HG02571 (cell line): ENCODE data around the gene CCDC85B.
"Not testable (repeated sequence)": the region's sequence is repeated elsewhere in the genome, so short reads cannot be mapped to it uniquely, and the experiment has no call there.

ENCODE experiments used
- ATAC-seq: cut with Tn5 transposase; IDR thresholded peaks from one replicate; pipeline ENCODE4 v1.9.1; 2021; ENCODE audit warnings: mild to moderate bottlenecking, moderate library complexity; ENCODE audit not compliant: unreplicated experiment

CCDC85B gene

DNA sequence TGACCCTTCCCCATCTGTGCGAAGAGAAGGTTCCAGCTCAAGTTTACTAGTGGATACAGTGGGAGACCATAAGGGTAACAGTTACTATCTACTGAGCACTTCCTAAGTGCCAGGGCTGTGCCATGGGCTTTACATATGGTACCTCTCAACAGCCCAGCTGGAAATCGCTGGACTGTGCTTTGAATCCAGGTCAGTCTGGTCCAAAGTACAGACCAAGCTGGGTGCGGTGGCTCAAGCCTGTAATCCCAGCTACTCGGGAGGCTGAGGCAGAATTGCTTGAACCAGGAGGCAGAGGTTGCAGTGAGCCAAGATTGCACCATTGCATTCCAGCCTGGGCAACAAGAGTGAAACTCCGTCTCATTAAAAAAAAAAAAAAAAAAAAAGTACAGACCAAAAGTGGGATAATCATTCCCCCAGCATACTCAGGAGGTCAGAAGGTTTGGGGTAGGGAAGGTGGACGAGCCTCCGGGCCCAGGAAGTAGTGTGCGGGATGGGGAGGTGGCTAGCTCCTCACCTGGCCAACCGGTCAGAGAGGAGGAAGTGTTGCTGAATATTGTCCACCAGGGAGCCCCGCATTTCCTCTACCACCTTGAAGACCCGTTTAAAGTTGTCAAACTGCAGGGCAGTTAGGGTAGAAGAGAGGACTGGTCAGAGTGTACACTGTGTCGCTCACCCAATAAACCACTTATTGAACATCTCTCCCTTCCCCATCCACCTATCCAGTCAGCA lies 4.5 kb upstream of the CCDC85B start:
- ATAC-seq = no peak

DNA sequence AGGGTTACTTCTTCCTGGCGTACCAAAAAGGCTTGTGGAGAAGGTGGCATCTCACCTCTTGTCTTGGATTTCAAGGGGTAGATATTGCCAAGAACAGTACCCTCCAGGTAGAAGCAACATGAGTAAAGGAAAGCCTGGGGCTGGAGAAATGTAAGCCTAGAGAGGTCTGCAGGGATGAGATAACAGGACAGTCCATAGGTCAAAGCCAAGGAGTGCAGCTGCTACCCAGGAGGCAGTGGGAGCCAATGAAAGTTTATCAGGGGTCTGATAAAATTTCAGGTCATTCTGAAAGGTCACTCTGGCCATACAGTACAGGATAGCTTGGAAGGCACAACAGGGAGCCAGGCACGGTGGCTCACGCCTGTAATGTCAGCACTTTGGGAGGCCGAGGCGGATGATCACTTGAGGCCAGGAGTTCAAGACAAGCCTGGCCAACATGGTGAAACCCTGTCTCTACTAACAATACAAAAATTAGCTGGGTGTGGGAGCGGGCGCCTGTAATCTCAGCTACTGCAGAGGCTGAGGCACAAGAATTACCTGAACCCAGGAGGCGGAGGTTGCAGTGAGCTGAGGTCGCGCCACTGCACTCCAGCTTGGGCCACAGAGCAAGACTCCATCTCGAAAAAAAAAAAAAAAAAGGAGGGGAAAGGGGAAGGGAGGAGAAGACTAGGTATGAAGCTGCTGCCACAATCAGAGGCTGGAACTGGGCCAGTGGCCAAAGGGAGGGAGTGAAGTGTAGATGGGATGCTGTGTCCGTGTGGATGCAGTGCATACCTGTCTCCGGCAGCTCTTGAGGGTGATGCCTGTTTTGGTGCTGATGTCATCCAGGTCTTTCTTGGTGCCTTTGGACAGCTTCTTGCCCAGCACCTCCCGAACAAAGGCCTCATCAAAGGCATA lies 3.4 kb upstream of the CCDC85B start:
- ATAC-seq = no peak

DNA sequence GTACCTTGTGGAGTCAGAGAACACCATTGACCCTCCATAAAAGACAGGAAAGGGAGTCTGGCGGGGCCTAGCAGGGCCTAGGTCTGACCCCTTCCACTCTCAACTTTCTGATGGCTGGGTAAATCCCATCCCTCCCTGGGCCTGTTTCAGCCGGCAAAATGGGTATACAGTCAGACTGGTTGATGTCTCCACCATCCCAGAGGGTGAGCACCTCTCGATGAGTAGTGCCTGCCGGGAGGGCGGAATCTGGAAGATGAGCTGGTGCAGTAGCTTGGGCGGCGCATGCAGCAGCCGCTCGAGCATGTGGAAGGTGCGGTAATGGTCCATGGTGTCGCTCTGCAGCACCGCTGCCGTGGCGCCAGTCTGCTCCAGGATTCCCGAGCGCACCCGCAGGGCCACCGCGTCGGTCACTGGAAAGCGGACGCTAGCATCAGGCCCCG lies 2.7 kb upstream of the CCDC85B start:
- ATAC-seq = no peak

GRCh38 chr11:65888163-65888814 lies 2.2 kb upstream of the CCDC85B start, which contains the start of gene FIBP:
Gene FIBP (minus strand): TSS chr11:65888471. CDS start chr11:65888418, 53 bp downstream.
- peak; percentile 40 for ATAC-seq

DNA sequence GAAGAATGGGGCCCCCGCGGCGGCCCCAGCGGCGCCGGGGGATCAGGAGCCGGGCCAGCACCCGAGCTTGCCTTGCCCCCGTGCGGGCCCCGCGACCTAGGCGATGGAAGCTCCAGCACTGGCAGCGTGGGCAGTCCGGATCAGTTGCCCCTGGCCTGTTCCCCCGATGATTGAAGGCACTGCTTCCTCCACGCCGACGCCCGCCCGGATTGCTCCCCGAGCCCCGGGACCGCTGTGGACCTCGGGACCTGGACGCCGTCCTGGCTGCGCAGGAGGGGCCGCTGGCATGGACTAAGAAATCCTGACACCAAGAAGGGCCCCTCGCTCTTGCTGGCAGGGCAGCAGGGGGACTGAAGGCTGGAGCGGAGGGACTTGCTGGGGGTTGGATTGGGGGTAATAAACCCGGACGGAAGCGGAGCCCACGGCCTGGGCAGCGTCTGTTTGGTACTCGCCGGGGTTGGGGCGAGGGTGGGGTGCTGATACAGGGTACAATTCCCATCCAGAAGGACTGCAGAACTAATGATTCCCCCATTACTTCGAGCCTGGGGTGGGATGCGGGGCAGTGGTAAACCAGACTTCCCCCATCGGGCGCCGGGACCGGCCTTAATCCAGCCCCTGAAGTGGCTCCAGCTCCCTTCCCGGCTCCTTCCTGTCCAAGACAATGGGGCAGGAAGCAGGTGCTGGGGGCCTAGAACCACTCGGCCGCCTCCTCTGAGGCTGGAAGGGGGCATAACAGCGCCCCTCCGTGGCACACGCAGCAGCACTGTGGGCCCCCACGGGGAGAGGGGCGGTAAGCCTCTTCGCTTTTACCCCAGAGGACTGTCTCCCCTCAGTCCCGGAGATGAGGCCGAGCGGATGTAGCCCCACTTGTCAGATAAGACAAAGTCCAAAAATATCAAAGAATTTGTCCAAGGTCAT lies 1.0 kb downstream of the CCDC85B start:
- ATAC-seq = no peak

DNA sequence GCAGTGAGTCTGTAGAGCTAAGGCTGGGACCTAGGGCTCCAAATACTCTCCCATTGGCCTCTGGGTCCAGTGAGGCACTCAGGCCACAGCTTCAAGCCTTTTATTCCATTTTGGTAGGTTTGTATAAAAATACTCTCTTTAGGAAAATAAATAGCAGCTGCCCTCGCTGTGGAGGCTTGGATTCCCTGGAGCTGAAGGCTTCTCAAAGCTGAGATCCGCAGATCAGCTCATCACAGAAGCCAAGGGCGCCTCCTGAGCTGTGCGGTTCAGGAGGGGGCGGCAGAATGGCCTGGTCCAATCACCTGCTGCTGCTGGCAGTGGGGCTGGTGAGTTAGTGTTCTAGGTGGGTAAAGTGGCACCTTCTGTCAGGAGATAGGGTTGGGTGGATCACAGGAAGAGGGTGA lies 1.7 kb downstream of the CCDC85B start:
- ATAC-seq = not testable (repeated sequence)

- no peak for ATAC-seq
Measured at GRCh38 chr11:65892661-65893317, 2.3 kb downstream of the CCDC85B start.

GRCh38 chr11:65894034-65894591 lies 3.6 kb downstream of the CCDC85B start:
- ATAC-seq = no peak

DNA sequence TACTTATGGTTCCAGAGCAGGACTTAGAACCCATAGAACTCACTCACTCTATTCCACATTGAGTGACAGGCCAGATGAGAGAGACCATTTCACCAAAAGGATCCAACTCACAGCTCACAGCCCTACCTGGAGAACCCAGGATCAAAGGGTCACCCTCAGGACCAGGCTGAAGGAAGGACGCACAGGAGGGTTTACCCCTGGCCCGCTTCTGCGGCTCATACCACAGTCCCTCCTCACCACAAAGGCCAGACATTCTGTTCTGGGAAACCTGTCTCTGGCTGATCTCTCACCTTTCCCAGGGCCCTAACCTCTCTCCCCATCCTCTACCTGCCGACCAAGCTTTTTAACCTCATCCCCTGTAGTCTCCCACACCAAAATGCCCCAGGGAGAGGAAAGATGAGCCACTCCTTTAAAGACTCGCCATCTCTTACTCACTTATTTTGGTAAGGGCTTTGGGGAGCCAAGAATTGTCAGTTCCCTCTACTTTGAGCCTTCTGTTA lies 5.1 kb downstream of the CCDC85B start:
- ATAC-seq = no peak

DNA sequence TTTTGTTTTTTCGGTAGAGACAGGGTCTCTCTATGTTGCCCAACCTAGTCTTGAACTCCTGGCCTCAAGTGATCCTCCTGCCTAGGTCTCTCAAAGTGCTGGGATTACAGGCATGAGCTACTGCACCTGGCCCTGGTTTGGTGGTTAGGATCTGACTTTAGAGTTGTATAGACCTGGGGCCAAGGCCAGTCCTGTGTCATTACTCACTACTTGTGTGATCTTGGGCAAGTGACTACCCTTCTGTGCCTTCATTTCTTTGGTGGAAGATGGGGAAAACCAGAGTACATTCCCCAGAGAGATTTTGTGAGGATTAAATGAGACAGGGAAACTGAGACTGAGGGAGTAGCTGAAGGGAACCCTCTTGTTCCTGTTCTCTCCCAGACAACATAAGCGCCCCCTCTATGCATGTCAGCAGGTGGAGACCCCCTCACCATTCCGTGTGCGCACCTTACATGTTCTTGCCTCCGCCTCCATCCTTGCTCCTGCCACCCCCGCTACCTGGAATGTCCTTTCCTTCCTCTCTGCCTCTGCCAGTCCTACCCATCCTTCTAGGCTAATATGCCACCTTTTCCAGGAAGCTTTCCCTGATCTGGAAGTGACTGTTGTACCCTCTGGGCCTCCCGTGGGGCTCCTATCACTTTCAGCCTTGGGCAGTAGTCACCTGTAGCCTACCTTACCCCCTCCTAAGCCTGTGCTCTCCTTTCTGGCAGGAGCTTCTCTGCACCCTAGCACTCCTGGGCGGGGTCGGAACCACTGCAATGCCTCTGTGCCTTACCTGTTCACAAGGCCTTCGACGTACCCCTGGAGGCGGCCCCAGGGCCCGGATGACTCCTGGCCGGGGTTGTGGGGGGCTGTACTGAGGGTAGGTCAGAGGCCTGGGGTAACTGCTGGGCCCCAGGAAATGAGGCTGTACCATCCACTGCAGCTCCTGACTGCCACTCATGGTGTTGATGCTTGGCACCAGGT lies 5.8 kb downstream of the CCDC85B start:
- ATAC-seq = no peak

DNA sequence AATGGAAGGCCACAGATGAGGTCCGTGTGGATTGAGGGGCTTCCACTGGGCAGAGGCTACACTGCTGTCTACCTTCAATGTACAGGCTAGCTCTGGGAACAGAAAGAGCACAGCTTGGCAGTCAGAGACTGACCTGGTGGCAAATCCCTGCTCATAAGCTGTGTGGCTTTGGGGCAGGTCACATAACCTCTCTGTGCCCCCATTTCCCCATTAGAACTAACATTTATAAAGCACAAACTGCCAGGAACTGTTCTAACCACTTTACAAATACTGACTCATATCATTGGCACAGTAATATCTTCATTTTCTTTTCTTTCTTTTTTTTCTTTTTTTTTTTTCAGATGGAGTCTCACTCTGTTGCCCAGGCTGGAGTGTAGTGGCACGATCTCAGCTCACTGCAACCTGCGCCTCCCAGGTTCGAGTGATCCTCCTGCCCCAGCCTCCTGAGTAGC lies 6.6 kb downstream of the CCDC85B start:
- no peak for ATAC-seq

DNA sequence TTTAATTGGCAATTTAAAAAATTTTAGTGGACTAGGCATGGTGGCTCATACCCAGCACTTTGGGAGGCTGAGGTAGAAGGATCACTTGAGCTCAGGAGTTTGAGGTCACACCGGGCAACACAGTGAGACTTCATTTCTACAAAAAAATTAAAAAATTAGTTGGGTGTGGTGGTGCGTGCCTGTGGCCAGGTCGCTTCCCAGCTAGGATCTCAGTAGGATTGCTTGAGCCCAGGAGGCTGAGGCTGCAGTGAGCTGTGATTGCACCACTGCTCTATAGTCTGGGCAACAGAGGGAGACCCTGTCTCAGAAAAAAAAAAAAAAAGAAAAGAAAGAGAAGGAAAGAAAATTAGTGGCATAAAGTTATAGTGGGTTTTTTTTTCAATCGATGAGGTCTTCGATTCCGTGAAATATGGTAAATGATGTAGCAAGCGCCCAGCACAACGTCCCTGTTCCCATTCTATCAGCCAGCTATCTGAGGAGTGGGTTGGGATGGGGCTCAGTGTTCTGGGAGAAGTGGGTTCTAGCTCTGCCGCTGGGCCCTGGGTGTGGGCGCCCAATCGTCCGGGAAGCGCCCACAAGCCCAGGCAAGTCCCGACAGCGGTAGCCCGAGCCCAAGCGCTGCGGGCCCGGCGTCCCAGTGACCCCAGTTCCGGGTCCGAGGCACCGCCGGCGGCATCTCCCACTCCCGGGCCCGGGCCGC lies 8.3 kb downstream of the CCDC85B start:
- no peak for ATAC-seq

DNA sequence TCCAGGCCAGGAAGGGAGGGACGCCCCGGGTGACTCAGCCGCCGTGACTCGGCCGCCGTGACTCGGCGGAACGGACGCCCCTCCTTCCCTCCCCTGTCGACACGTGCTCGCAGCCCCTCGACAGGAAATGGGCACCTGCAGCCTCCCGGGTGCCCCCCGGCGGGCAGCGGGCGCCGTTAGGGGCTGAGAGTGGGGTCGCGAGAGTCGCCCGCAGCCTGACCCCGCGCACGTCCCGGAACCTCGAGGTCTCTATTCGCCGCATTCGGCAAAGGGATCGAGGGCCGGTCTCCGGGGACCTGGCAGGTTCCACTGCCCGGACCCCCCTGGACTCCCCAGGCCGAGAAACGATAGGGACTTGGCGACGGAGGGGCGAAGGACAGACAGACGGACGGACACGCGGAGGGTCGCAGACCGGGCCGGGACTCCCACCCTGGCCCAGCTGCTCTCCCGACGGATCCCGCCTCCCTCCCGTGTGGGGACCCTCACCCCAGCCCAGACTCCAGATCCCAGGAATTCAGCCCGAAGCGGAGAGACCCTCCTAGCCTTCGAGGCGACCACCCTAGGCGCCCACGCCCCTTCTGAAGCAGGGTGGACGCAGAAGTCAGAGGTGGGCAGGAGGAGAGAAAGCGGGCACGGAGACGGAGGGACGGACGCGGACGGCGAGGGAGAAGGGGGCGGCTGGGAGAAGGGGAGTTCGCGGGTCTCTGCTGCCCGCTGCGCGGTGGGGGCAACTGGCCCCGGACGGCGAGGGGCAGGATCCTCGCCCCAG lies 9.1 kb downstream of the CCDC85B start:
- no peak for ATAC-seq

- ATAC-seq = peak; percentile 64
Measured at GRCh38 chr11:65900125-65900898, 9.8 kb downstream of the CCDC85B start, which contains the start of gene FOSL1. Gene FOSL1 (minus strand): TSS chr11:65900388. CDS start chr11:65900339, 49 bp downstream.

DNA sequence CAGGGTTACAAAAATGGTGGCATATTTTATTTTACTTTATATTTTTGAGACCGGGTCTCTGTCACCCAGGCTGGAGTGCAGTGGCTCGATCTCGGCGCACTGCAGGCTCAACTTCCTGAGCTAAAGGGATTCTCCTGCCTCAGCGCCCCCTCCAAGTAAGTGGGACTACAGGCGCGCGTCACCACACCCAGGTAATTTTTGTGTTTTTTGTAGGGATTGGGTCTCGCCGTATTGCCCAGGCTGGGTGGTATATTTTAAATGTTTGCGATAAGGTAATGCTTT lies 10.4 kb downstream of the CCDC85B start:
- no peak for ATAC-seq

DNA sequence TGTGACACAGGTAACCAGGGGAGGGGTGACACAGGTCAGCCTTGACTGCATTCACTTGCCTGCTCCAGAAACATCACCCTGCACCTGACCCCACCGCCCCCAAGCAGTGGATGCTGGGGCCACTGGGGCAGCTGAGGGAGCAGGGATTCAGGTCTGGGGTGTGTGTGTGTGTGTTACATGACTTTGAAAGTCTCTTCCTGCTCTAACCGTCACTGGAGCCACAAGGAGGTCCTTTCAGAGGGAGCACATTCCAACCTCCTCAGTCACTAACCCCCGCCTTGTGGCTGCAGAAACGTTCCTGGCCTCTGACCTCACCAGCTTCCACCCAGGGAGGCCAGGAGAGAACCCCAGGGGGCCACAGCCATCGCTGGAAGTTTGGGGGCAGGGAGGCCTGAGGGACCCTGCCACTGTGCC lies 12.6 kb downstream of the CCDC85B start:
- no peak for ATAC-seq
